Mesothelial cell of epicardium (in vitro differentiated cells): ENCODE measurements around the gene RBM18. TPM values are rescaled to one million over a fixed set of nuclear protein-coding genes. Genes with fewer than 3 reads are reported as not detected.

Experiments used
- DNase-seq, 2 experiments: peaks; one replicate each; pipeline ENCODE4 v3.0.0; 2021; ENCODE audit warnings: low spot score in 2 of 2; ENCODE audit not compliant: unreplicated experiment in 2 of 2
- H3K27ac Mint-ChIP-seq: 2 replicates; pipeline ENCODE4 v1.8.0; 2021; ENCODE audit warnings: mixed read lengths
- H3K27me3 Mint-ChIP-seq: 2 replicates; pipeline ENCODE4 v1.8.0; 2021; ENCODE audit warnings: low read depth, mixed read lengths
- H3K36me3 Mint-ChIP-seq: 2 replicates; pipeline ENCODE4 v1.8.0; 2021; ENCODE audit warnings: mixed read lengths
- H3K4me1 Mint-ChIP-seq: 2 replicates; pipeline ENCODE4 v1.8.0; 2021; ENCODE audit warnings: mixed read lengths
- H3K4me3 Mint-ChIP-seq: 2 replicates; pipeline ENCODE4 v1.8.0; 2021; ENCODE audit warnings: mild to moderate bottlenecking, moderate library complexity, mixed read lengths
- H3K9me3 Mint-ChIP-seq: 2 replicates; pipeline ENCODE4 v1.8.0; 2021; ENCODE audit warnings: mixed read lengths
- CTCF ChIP-seq: fragments of 200-600 bp; sonication (generic); IDR thresholded peaks from one replicate; pipeline ENCODE4 v1.5.0; 2021; ENCODE audit warnings: antibody characterized with exemption; ENCODE audit not compliant: unreplicated experiment
- total RNA-seq: library from RNA; stranded (reverse); gene quantifications from 3 replicates; pipeline ENCODE4 v1.2.1, GENCODE V29; 2021

RBM18 gene
- total RNA-seq, 1 donor from 2014 or later, result 22.1 TPM

- Mint-ChIP-seq H3K9me3 (no peaks in the 10 kb centered on the region), H3K4me3 (no peak overlapping the region), H3K27me3 (peaks cover 60% of the 10 kb centered on the region), H3K4me1 (no peaks in the 10 kb centered on the region), H3K27ac (no peak overlapping the region), H3K36me3 (no peaks in the 10 kb centered on the region)
- TF ChIP-seq CTCF, result no peak
- no peak for DNase-seq
Measured at GRCh38 chr9:122205176-122205575, 59.5 kb downstream of the RBM18 start.

GRCh38 chr9:122204491-122204890 is 60.1 kb downstream of the RBM18 start:
- peaks cover 53% of the 10 kb centered on the region for H3K27me3 Mint-ChIP-seq
- H3K27ac Mint-ChIP-seq, result no peak overlapping the region

DNA sequence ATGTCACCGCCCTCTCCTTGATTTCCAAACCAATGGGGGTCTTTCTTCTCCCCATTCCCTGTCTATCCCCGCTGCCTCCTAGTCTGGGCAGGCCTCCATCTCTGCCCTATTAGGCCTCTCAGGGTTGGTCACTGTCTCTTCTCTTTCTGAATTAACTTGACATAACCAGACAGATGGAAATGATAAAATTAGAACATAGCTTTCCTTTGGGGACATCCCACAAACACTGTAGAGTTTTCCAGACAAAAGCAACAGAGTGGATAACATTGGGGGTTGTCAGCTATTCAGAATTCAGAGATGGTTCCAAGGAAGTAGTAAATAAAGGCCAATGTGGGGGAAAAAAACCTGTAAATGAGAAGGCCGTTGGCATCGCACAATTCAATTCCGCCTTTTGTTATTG is 60.6 kb downstream of the RBM18 start:
- no peak for TF ChIP-seq CTCF
- H3K9me3 Mint-ChIP-seq, result no peaks in the 10 kb centered on the region
- no peaks in the 10 kb centered on the region for H3K4me1 Mint-ChIP-seq
- H3K27ac Mint-ChIP-seq, result no peak overlapping the region
- no peaks in the 10 kb centered on the region for H3K36me3 Mint-ChIP-seq
- H3K4me3 Mint-ChIP-seq, result no peak overlapping the region
- no peak for DNase-seq
- peaks cover 49% of the 10 kb centered on the region for H3K27me3 Mint-ChIP-seq

More at GRCh38 chr9:122204491-122204890, 60.1 kb downstream of the RBM18 start:
- no peaks in the 10 kb centered on the region for H3K9me3 Mint-ChIP-seq
- no peak for TF ChIP-seq CTCF
- H3K4me1 Mint-ChIP-seq, result no peaks in the 10 kb centered on the region
- DNase-seq, result no peak
- H3K36me3 Mint-ChIP-seq, result no peaks in the 10 kb centered on the region
- no peak overlapping the region for H3K4me3 Mint-ChIP-seq

GRCh38 chr9:122202111-122202510 is 62.5 kb downstream of the RBM18 start:
- Mint-ChIP-seq H3K27me3 (peaks cover 45% of the 10 kb centered on the region), H3K9me3 (no peaks in the 10 kb centered on the region), H3K4me1 (no peaks in the 10 kb centered on the region), H3K4me3 (no peak overlapping the region), H3K27ac (no peak overlapping the region), H3K36me3 (no peaks in the 10 kb centered on the region)
- TF ChIP-seq CTCF, result no peak
- DNase-seq, result no peak

DNA sequence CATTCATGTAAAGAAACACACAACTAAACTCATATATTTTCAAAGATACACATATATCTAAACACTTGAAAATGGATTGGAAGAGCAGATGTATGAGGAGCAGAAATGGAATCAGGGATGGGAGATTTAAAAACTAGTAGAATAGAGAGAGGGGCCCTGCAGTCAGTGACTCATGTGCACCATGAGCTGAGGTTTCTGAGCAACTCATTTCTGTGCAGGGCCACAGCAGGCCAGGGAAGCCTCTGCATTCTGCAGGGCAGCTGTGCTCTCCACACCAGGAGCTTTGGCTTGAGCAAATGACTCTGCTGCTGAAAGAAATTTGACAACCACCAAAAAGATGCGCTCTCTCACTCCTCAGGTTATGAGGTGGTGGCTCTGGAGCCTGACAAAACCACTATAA is 63.0 kb downstream of the RBM18 start:
- H3K9me3 Mint-ChIP-seq, result no peaks in the 10 kb centered on the region
- no peaks in the 10 kb centered on the region for H3K4me1 Mint-ChIP-seq
- H3K36me3 Mint-ChIP-seq, result no peaks in the 10 kb centered on the region
- peaks cover 45% of the 10 kb centered on the region for H3K27me3 Mint-ChIP-seq
- H3K4me3 Mint-ChIP-seq, result no peak overlapping the region
- no peak overlapping the region for H3K27ac Mint-ChIP-seq
- DNase-seq, result no peak
- no peak for TF ChIP-seq CTCF

DNA sequence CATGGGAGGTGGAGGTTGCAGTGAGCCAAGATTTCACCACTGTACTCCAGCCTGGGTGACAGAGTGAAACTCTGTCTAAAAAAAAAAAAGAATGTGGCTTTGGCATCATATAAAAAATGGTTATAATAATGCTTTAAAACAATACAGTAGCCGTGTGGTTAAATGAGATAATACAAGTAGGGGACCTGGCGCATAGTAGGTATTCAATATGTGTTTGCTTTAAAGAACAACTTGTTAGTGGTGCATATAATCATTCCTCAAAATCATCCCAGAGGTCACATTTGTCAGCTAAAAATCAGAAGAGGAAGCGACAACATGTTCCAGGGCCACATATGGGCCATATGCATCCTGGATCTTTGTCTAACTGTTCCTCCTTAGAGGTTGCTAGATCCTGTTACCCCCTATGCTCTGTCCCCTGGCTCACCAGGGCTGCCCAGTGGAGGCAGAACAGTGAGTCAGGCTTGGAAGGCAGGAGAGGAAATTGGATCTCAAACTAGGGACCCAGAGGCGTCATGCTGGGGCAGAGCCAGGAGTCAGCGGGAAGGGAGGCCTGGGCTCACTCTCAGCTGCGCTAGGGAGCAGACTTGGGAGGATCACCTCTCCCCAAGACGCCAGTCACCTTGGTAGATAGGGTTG is 63.6 kb downstream of the RBM18 start:
- no peak overlapping the region for H3K27ac Mint-ChIP-seq
- DNase-seq, result no peak

More for the DNA sequence above, 63.6 kb downstream of the RBM18 start:
- H3K36me3 Mint-ChIP-seq, result no peaks in the 10 kb centered on the region
- H3K4me1 Mint-ChIP-seq, result no peaks in the 10 kb centered on the region
- H3K9me3 Mint-ChIP-seq, result no peaks in the 10 kb centered on the region
- no peak for TF ChIP-seq CTCF
- H3K27me3 Mint-ChIP-seq, result peaks cover 40% of the 10 kb centered on the region
- H3K4me3 Mint-ChIP-seq, result no peak overlapping the region
